HG03025 (cell line): ENCODE results near the gene CEACAM7.
"Not testable (repeated sequence)": the region's sequence is repeated elsewhere in the genome, so short reads cannot be mapped to it uniquely, and the experiment has no call there.

Experiments used
- ATAC-seq: cut with Tn5 transposase; IDR thresholded peaks from one replicate; pipeline ENCODE4 v1.9.1; 2021; ENCODE audit warnings: mild to moderate bottlenecking, moderate library complexity; ENCODE audit not compliant: unreplicated experiment, low FRiP score

The CEACAM7 gene

DNA sequence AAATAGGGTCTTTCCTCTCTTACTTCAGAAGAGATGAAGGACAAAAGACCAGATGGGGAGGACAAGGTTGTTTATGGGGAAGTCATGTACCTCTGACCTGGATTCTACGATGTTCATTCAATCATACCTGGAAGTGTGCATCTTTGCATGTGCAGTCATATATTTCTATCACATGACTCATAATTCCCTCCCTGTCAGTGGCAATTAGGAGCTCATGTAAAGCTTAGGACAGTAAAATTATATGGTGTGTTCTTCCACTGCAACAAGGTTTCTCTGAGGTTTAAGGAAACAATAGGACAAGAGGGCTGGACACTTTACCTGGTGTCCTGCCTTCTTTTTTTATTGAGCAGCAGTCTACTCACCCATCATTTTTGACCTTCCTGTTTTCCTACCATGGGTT, 19.8 kb downstream of the CEACAM7 start:
- ATAC-seq, result no peak

DNA sequence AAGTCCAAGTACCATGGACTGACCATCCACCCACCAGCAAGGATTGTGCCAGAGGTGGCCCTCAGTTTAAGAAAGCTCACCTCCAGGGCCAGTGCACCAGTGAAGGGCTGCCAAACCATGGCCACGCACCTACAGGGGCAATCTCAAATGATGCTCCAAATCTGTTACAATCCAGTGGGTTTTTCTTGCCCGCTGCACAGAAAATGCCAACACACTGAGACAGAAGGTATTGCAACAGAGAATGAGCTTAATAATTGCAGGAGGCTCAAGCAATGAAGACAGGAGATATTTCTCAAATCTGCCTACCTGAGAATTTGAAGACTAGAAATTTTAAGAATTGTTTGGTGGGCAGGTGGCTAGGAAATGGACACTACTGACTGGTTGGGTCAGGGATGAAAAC, 22.0 kb downstream of the CEACAM7 start:
- no peak for ATAC-seq

DNA sequence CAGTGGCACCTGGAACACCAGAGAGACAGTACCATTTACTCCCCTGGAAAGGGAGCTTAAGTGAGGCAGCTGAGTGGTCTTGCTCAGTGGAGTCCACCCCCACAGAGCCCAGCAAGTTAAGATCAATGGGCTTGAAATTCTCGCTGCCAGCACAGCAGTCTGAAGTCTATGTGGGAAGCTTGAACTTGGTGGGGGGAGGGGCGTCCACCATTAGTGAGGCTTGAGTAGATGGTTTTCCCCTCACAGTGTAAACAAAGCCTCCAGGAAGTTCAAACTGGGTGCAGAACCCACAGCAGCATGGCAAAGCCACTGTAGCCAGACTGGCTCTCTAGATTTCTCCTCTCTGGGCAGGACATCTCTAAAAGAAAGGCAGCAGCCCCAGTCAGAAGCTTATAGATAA, 30.9 kb downstream of the CEACAM7 start:
- ATAC-seq, result no peak

DNA sequence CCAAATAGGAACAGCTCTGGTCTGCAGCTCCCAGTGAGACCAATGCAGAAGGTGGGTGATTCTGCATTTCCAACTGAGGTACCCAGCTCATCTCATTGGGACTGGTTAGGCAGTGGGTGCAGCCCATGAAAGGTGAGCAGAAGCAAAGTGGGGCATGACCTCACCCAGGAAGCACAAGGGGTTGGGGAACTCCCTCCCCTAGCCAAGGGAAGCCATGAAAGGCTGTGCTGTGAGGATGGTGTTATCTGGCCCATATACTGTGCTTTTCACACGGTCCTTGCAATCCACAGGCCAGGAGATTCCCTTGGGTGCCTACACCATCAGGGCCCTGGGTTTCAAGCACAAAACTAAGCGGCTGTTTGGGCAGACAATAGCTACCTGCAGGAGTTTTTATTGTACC, 31.3 kb downstream of the CEACAM7 start:
- ATAC-seq, result not testable (repeated sequence)

DNA sequence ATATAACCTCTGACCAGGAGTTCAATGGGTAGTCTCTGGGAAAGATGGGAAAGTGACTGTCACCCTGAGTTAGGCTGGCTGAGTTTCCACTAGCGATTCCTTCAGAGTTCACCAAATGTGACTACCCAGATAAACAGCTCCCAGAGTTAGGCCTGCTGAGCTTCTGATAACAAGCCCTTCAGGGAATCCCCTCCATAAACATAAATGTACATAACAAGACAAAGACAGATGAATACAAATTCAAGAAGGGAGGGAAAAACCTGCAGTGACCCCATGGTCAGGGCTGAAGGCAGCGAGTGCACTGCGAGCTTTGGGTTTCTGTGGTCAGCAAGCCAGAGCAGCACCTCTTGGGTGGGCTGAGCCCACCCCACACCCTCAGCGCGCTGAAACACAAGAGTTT, 35.8 kb downstream of the CEACAM7 start:
- ATAC-seq, result no peak

DNA sequence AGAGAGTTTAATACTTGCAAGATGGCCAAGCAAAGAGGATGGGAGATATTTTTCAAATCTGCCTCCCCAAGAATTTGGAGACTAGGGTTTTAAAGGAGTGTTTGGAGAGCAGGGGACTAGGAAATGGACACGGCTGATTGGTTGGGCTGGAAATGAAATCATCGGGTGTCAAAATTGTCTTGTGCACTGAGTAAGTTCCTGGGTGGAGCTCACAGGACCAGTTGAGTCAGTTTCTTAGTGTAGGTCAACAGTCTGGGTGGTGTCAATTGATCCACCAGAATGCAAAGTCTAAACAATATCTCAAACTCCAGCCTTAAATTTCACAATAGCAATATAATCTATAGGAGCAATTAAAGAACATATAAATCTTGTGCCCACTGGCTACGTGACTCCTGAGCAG, 38.2 kb downstream of the CEACAM7 start:
- no peak for ATAC-seq

- ATAC-seq, result no peak
Measured at GRCh38 chr19:41646589-41647204, 41.4 kb downstream of the CEACAM7 start.

DNA sequence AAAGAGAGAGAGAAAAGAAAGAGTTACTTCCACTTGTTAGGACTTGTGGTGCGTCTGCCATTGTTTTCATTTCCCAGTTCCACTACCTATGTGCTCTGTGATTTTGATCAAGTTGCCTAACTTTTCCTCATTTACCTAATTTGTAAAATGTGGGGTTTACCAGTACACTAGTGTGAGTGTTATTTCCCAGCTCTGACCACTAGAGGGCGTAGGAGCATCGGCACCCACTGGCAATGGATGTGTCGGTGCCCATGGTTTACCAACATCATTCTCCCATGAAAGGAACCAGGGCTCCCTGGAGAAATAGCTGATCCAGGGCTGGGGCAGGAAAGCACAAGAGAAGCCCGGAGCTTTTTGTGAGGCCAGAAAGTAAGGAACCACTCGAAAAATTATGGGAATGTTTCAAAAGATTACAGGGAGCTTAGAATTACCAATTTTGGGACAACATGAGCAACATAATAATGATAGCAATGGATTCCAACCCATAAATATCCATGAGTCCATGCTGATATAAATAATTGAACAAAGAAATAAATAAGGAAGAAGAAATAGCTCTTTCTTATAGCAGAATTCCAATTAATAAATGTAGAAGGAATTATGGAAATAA, 46.1 kb downstream of the CEACAM7 start:
- ATAC-seq, result no peak

DNA sequence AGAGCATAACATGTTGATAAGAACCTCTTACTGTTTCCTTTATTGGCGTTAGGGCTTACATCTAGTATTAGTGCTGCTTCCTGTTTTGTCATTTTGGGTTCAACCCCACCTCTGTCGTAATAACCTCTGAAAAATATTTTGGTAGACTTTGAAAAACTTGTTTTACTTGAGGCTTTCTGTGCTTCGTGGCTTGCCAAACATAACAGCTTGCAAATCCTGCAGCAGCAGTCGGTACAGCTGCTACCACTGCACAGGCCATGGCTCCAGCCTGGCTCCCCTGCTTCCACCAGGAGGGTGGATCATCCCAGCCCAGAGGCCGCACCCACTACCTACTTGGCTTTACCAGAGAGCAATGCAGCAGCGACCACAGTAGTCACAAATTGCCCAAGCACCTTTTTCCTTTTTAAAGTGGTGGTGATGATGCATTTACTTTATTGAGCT, 49.4 kb downstream of the CEACAM7 start:
- ATAC-seq, result no peak

GRCh38 chr19:41637484-41637883, 50.6 kb downstream of the CEACAM7 start:
- no peak for ATAC-seq

DNA sequence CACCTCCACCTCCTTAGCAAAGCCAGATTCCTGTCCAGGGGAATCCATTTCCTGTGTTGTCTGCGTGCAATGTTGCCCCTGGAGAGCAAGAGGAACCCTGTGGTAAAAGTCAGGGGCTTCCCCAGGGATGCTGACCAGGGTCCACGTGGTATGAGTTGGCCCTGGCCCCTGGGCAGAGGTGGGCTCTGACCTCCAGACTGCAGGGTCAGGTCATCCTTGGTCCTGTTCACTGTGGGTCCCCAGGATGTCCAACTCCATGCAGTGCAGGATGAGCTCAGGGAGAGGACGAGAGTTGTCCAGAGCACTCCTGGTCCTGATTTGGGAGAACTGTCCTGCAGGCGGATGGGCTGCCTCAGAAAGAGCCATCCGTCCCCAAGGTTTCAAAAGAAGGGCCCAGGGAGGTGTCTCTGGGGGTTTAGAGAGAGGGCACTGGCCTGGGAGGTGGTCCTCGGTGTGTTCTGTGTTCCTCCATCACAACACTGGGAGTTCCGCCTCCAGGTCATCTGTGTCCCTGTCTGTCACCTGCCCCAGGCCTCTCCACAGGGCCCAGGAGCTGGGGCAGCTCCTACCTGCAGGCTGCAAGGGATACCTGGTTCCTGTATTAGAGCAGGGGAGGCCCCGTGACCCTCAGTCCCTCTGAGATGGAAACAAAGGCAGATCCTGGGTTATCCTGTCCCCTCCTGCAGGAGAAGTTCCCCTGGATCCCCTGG, 59.9 kb downstream of the CEACAM7 start:
- no peak for ATAC-seq

GRCh38 chr19:41626877-41627276, 61.2 kb downstream of the CEACAM7 start, which contains the start of gene CEACAM4:
CEACAM4 (minus strand) TSS chr19:41627074; CDS start chr19:41626963, 111 bp downstream.
- ATAC-seq, result no peak

DNA sequence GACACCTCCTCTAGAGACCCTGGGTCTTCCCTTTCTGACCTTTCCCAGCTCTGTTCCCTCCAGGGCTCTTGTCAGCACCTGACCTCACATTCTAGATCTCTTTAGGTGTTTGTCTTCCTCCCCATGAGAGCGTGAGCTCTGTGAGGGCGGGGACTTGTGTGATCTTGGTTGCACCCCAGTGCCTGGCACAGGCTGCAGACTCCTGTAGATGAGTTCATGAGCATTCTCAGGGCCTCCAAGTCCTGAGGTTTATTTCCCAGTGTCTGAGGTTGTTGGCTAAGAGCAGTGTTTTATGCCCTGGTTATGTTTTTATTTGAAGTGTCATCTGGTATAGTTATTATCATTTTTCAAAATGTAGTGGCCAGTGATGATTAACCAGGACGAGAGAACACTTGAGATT, 61.8 kb downstream of the CEACAM7 start:
- no peak for ATAC-seq

- no peak for ATAC-seq
Measured at GRCh38 chr19:41624937-41625336, 63.1 kb downstream of the CEACAM7 start.

DNA sequence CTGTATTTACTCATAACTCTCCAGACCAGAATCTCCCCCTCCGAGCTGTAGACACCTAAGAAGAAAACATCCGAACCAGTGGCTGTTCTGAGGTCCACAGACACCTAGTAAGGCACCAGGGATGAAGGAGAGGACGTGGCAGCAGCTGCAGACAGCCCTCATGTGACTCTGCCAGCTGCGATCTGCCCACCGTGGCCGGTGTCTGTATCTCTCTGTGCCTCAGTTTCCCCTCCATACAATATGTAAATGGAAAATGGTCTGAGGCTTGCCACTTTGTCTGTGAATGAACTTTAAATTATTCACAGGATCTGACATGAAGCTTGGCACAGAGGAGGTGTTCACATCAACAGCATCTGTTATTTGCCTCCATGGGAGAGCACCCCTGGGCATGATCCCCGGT, 63.6 kb downstream of the CEACAM7 start:
- no peak for ATAC-seq

DNA sequence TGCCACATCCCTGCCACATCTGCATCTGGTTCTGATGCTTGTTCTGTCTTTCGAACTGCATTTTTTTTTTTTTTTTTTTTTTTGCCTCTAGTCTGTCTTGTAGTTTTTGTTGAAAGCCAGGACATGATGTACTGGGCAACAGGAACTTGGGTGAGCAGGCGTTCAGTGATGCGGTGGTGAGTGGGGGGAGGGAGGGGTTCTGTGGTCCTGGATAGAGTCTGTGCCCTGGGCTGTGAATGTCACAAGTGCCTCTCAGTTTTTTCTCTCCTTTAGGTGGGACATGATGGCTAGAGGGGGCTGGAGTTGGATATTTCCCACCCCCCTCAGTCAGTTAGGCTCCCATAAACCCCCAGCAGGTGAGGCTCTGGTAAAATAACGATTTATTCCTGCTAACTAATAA, 64.7 kb downstream of the CEACAM7 start:
- no peak for ATAC-seq
